Hepatocyte (in vitro differentiated cells): ENCODE results near the gene PINLYP. TPM values are rescaled to one million over a fixed set of nuclear protein-coding genes. Genes with fewer than 3 reads are reported as not detected.

Experiments
- DNase-seq: peaks from one replicate; pipeline ENCODE4 v3.0.0-alpha.2; 2016; ENCODE audit warnings: low spot score
- H2AFZ ChIP-seq: fragments of 200-600 bp; sonication (generic); 2 replicates; pipeline ENCODE4 v1.6.0; 2016; ENCODE audit warnings: antibody characterized with exemption, mild to moderate bottlenecking
- H3K27ac ChIP-seq: fragments of 200-600 bp; sonication (generic); 2 replicates; pipeline ENCODE4 v1.5.1; 2016; ENCODE audit warnings: mild to moderate bottlenecking
- H3K27me3 ChIP-seq: fragments of 200-600 bp; sonication (generic); 2 replicates; pipeline ENCODE4 v1.6.1; 2016
- H3K36me3 ChIP-seq: fragments of 200-600 bp; sonication (generic); replicated peaks from 2 replicates; pipeline ENCODE4 v1.5.1; 2016; ENCODE audit warnings: low read depth; ENCODE audit not compliant: insufficient read depth
- H3K4me1 ChIP-seq: fragments of 200-600 bp; sonication (generic); 2 replicates; pipeline ENCODE4 v1.5.1; 2016; ENCODE audit warnings: mild to moderate bottlenecking, moderate library complexity; ENCODE audit not compliant: insufficient read depth
- H3K4me2 ChIP-seq: fragments of 200-600 bp; sonication (generic); 2 replicates; pipeline ENCODE4 v1.6.0; 2016
- H3K4me3 ChIP-seq: fragments of 200-600 bp; sonication (generic); 2 replicates; pipeline ENCODE4 v1.5.1; 2016; ENCODE audit warnings: mild to moderate bottlenecking
- H3K79me2 ChIP-seq: fragments of 200-600 bp; sonication (generic); 2 replicates; pipeline ENCODE4 v1.6.0; 2017; ENCODE audit warnings: mild to moderate bottlenecking
- H3K9me2 ChIP-seq: fragments of 200-600 bp; sonication (generic); replicated peaks from 2 replicates; pipeline ENCODE4 v1.6.0; 2017; ENCODE audit warnings: mild to moderate bottlenecking; ENCODE audit not compliant: insufficient read depth
- H3K9me3 ChIP-seq: fragments of 200-600 bp; sonication (generic); 2 replicates; pipeline ENCODE4 v1.5.1; 2016; ENCODE audit warnings: low read depth, mild to moderate bottlenecking
- H4K20me1 ChIP-seq: fragments of 200-600 bp; sonication (generic); 2 replicates; pipeline ENCODE4 v1.6.0; 2016; ENCODE audit warnings: mild to moderate bottlenecking; ENCODE audit not compliant: insufficient read depth, poor library complexity, severe bottlenecking
- CTCF ChIP-seq: fragments of 200-600 bp; sonication (generic); IDR thresholded peaks from 2 replicates; pipeline ENCODE4 v1.5.1; 2016; ENCODE audit warnings: antibody characterized with exemption, mild to moderate bottlenecking; ENCODE audit not compliant: poor library complexity
- EZH2 ChIP-seq: fragments of 200-600 bp; sonication (generic); IDR thresholded peaks from 2 replicates; pipeline ENCODE4 v1.6.1; 2016; ENCODE audit warnings: antibody characterized with exemption, mild to moderate bottlenecking, borderline replicate concordance
- EZH2phosphoT487 ChIP-seq: fragments of 200-600 bp; sonication (generic); IDR thresholded peaks from one replicate; pipeline ENCODE4 v1.6.1; 2018; ENCODE audit warnings: antibody characterized with exemption, mild to moderate bottlenecking, low read depth, moderate library complexity; ENCODE audit not compliant: unreplicated experiment, severe bottlenecking
- WGBS: methylation state at CpG from one replicate; pipeline ENCODE4 v1.1.6; 2016; ENCODE audit warnings: low lambda C conversion rate; ENCODE audit errors: missing lambda C conversion rate; 5-methylcytosine and 5-hydroxymethylcytosine counted together
- polyA plus RNA-seq: library from polyadenylated mRNA; unstranded; fragments of >200 nt; fragmentation: Nextera tagmentation; extraction: Ambion mirVana; gene quantifications from 2 replicates; pipeline ENCODE4 v1.2.1, GENCODE V29; 2016
- total RNA-seq: library from RNA; depleted of rRNA; stranded (reverse); fragments of >200 nt; gene quantifications from 2 replicates; pipeline ENCODE4 v1.2.3, GENCODE V29; 2014

The PINLYP gene
- total and polyA plus RNA-seq, 2 experiments from 2014 or later, result 4.6 to 11.4 TPM

DNA sequence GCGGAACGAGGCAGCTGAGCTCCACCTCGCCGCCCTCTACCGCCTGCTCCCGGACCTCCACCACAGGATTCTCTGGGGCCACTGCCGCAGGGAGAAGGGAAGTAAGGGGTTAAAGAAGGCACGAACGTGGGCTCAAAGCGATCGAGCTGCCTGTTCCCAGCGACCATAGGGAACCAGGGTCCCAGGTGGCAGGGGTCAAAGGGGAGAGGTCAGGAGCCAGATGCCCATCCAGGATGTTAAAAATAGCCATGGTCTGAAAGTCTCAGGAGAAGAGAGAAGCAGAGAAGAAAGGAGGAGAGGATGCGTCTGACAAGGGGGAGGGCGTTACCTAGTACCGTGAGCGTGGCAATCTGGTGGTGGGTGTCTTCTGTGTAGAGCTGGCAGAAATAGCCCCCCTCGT, 51.2 kb downstream of the PINLYP start:
- H4K20me1 ChIP-seq, result no peaks in the 10 kb centered on the region
- no peak overlapping the region for H2AFZ ChIP-seq
- no peaks in the 10 kb centered on the region for H3K27me3 ChIP-seq
- DNase-seq, result no peak
- no peaks in the 10 kb centered on the region for H3K4me1 ChIP-seq
- H3K9me3 ChIP-seq, result no peaks in the 10 kb centered on the region
- TF ChIP-seq EZH2phosphoT487 (no peak), EZH2 (no peak), CTCF (no peak)
- H3K36me3 ChIP-seq, result no peaks in the 10 kb centered on the region
- no peak overlapping the region for H3K27ac ChIP-seq
- no peaks in the 10 kb centered on the region for H3K79me2 ChIP-seq
- no peaks in the 10 kb centered on the region for H3K9me2 ChIP-seq
- WGBS, result 86% methylated on average over 17 of the region's 17 CpGs
- no peak overlapping the region for H3K4me2 ChIP-seq
- H3K4me3 ChIP-seq, result no peak overlapping the region

DNA sequence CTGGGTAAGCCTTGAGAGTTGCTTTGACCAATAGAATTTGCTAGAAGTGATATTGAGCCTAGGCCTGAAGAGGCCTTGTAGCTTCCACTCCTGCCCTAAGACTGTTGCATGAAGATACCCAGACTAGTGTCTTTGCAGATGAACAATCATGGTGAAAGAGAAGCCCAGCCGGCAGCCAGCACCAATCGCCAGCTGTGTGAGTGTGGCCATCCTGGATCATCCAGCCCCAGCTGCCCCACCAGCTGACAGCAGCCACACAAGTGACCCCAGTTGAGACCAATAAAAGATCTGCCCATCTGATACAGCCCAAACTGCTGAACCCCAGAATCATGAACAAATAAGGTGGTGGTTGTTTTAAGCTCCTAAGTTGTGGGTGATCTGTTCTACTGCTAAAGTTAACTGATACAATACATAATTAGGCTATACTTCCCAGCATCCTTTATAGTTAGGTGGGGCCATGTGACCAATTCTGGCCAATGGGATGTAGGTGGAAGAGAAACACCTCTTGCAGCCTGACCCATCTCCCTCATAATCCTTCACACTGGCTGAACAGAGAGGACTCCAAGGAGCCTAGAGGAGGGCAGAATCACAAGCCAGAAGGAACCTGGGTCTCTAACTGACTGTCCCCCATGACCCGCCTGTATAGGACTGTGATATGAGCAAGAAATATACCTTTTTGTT, 53.2 kb downstream of the PINLYP start:
- Histone ChIP-seq H3K4me3 (no peak overlapping the region), H3K9me3 (no peaks in the 10 kb centered on the region), H3K27me3 (no peaks in the 10 kb centered on the region), H2AFZ (no peak overlapping the region), H3K27ac (no peak overlapping the region), H3K9me2 (no peaks in the 10 kb centered on the region), H3K79me2 (no peaks in the 10 kb centered on the region), H3K4me2 (no peak overlapping the region), H3K36me3 (no peaks in the 10 kb centered on the region), H4K20me1 (no peaks in the 10 kb centered on the region), H3K4me1 (no peaks in the 10 kb centered on the region)
- TF ChIP-seq CTCF (no peak), EZH2phosphoT487 (no peak), EZH2 (no peak)
- no peak for DNase-seq
- whole genome bisulfite sequencing, result 97% methylated on average over 3 of the region's 3 CpGs

- DNase-seq, result no peak
- WGBS, result 96% methylated on average over 5 of the region's 5 CpGs
Observed at GRCh38 chr19:43631491-43631890, 55.9 kb downstream of the PINLYP start.

More at GRCh38 chr19:43631491-43631890, 55.9 kb downstream of the PINLYP start:
- Histone ChIP-seq H3K4me3 (no peak overlapping the region), H2AFZ (no peak overlapping the region), H3K9me3 (no peaks in the 10 kb centered on the region), H3K4me1 (peaks cover 13% of the 10 kb centered on the region), H3K36me3 (no peaks in the 10 kb centered on the region), H3K4me2 (no peak overlapping the region), H3K27me3 (no peaks in the 10 kb centered on the region), H3K9me2 (no peaks in the 10 kb centered on the region), H4K20me1 (no peaks in the 10 kb centered on the region), H3K79me2 (no peaks in the 10 kb centered on the region), H3K27ac (no peak overlapping the region)
- no peak for TF ChIP-seq EZH2
- TF ChIP-seq CTCF, result no peak
- TF ChIP-seq EZH2phosphoT487, result no peak

Other genes with a start within 250 kb of the PINLYP start
- 0.30 and 1.2 TPM in 2 replicates for gene CD177, start 222.1 kb upstream of the PINLYP start, total RNA-seq
- 0.49 TPM in 1 of 2 replicates, not detected in the other for gene CD177, start 222.1 kb upstream of the PINLYP start, polyA plus RNA-seq
- gene TEX101, start 160.9 kb upstream of the PINLYP start, total RNA-seq, result not detected in 2 replicates
- gene TEX101, start 160.9 kb upstream of the PINLYP start, polyA plus RNA-seq, result not detected in 2 replicates
- 4.6 and 4.8 TPM in 2 replicates for gene LYPD3, start 110.2 kb upstream of the PINLYP start, total RNA-seq
- gene LYPD3, start 110.2 kb upstream of the PINLYP start, polyA plus RNA-seq, result 13.2 and 13.5 TPM in 2 replicates
- gene PHLDB3, start 71.1 kb upstream of the PINLYP start, total RNA-seq, result 22.2 and 24.9 TPM in 2 replicates
- gene PHLDB3, start 71.1 kb upstream of the PINLYP start, polyA plus RNA-seq, result 23.4 and 29.0 TPM in 2 replicates
- 42.1 and 49.9 TPM in 2 replicates for gene ETHE1, start 48.6 kb upstream of the PINLYP start, total RNA-seq
- gene ETHE1, start 48.6 kb upstream of the PINLYP start, polyA plus RNA-seq, result 47.0 and 65.1 TPM in 2 replicates
- gene ZNF575, start 42.6 kb upstream of the PINLYP start, total RNA-seq, result 0.84 TPM in 1 of 2 replicates, not detected in the other
- 3.1 and 6.8 TPM in 2 replicates for gene ZNF575, start 42.6 kb upstream of the PINLYP start, polyA plus RNA-seq
- 27.8 and 34.3 TPM in 2 replicates for gene XRCC1, start 274 bp upstream of the PINLYP start, total RNA-seq
- 27.3 and 27.8 TPM in 2 replicates for gene XRCC1, start 274 bp upstream of the PINLYP start, polyA plus RNA-seq
- gene IRGQ, start 20.3 kb downstream of the PINLYP start, total RNA-seq, result 26.0 and 26.2 TPM in 2 replicates
- gene IRGQ, start 20.3 kb downstream of the PINLYP start, polyA plus RNA-seq, result 9.6 and 14.4 TPM in 2 replicates
- gene ZNF576, start 20.8 kb downstream of the PINLYP start, total RNA-seq, result 12.8 and 16.2 TPM in 2 replicates
- gene ZNF576, start 20.8 kb downstream of the PINLYP start, polyA plus RNA-seq, result 16.1 and 18.1 TPM in 2 replicates
- gene SRRM5, start 36.3 kb downstream of the PINLYP start, total RNA-seq, result 0.27 TPM in 1 of 2 replicates, not detected in the other
- 0.24 and 0.79 TPM in 2 replicates for gene SRRM5, start 36.3 kb downstream of the PINLYP start, polyA plus RNA-seq
- gene ZNF428, start 43.8 kb downstream of the PINLYP start, total RNA-seq, result 35.9 and 40.2 TPM in 2 replicates
- gene ZNF428, start 43.8 kb downstream of the PINLYP start, polyA plus RNA-seq, result 73.9 and 74.9 TPM in 2 replicates
- gene CADM4, start 64.0 kb downstream of the PINLYP start, total RNA-seq, result 22.7 and 24.4 TPM in 2 replicates
- 16.6 and 17.1 TPM in 2 replicates for gene CADM4, start 64.0 kb downstream of the PINLYP start, polyA plus RNA-seq
- gene PLAUR, start 94.4 kb downstream of the PINLYP start, total RNA-seq, result 25.0 and 28.0 TPM in 2 replicates
- gene PLAUR, start 94.4 kb downstream of the PINLYP start, polyA plus RNA-seq, result 57.8 and 65.1 TPM in 2 replicates
- gene IRGC, start 140.3 kb downstream of the PINLYP start, total RNA-seq, result not detected in 2 replicates
- not detected in 2 replicates for gene IRGC, start 140.3 kb downstream of the PINLYP start, polyA plus RNA-seq
- gene SMG9, start 179.2 kb downstream of the PINLYP start, total RNA-seq, result 9.5 and 16.1 TPM in 2 replicates
- 34.9 and 39.7 TPM in 2 replicates for gene SMG9, start 179.2 kb downstream of the PINLYP start, polyA plus RNA-seq
- gene KCNN4, start 205.2 kb downstream of the PINLYP start, total RNA-seq, result 2.8 and 3.6 TPM in 2 replicates
- 5.4 and 8.3 TPM in 2 replicates for gene KCNN4, start 205.2 kb downstream of the PINLYP start, polyA plus RNA-seq
- 0.20 and 1.8 TPM in 2 replicates for gene LYPD5, start 226.6 kb downstream of the PINLYP start, total RNA-seq
- 1.6 and 1.9 TPM in 2 replicates for gene LYPD5, start 226.6 kb downstream of the PINLYP start, polyA plus RNA-seq